HepG2 (cell line): ENCODE data around the gene CCT6A. TPM values are rescaled to one million over a fixed set of nuclear protein-coding genes. Genes with fewer than 3 reads are reported as not detected.

Experiments
- AKAP8 ChIP-seq: sonication (generic); formaldehyde crosslinking; IDR thresholded peaks from 2 replicates; pipeline ENCODE4 v1.5.1; 2020; ENCODE audit warnings: mild to moderate bottlenecking, missing genetic modification reagents
- HOXD1 ChIP-seq: sonication (generic); formaldehyde crosslinking; IDR thresholded peaks from 2 replicates; pipeline ENCODE4 v1.5.0; 2020; ENCODE audit warnings: missing genetic modification reagents
- KIAA2018 ChIP-seq: sonication (generic); formaldehyde crosslinking; IDR thresholded peaks from 2 replicates; pipeline ENCODE4 v1.5.0; 2020; ENCODE audit warnings: mild to moderate bottlenecking, missing genetic modification reagents, borderline replicate concordance
- MEIS1 ChIP-seq: sonication (generic); formaldehyde crosslinking; IDR thresholded peaks from 2 replicates; pipeline ENCODE4 v1.9.0; 2021; ENCODE audit warnings: mild to moderate bottlenecking, missing genetic modification reagents, moderate library complexity, borderline replicate concordance
- MEIS2 ChIP-seq: sonication (generic); formaldehyde crosslinking; IDR thresholded peaks from 2 replicates; pipeline ENCODE4 v1.9.0; 2021; ENCODE audit warnings: mild to moderate bottlenecking, missing genetic modification reagents
- RFX1 ChIP-seq: fragments of 450-650 bp; IDR thresholded peaks from 2 replicates; pipeline ENCODE4 v1.6.1; 2017
- SCMH1 ChIP-seq: sonication (generic); formaldehyde crosslinking; IDR thresholded peaks from 2 replicates; pipeline ENCODE4 v1.9.0; 2021; ENCODE audit warnings: missing genetic modification reagents, mild to moderate bottlenecking, borderline replicate concordance
- SIX1 ChIP-seq: sonication (generic); formaldehyde crosslinking; IDR thresholded peaks from 2 replicates; pipeline ENCODE4 v1.4.0; 2020; ENCODE audit warnings: missing genetic modification reagents, borderline replicate concordance
- SPEN ChIP-seq: sonication (generic); formaldehyde crosslinking; IDR thresholded peaks from 2 replicates; pipeline ENCODE4 v1.5.1; 2020; ENCODE audit warnings: low read depth, mild to moderate bottlenecking, missing genetic modification reagents
- SRSF9 ChIP-seq: fragments of 200-400 bp; formaldehyde crosslinking; IDR thresholded peaks from 2 replicates; pipeline ENCODE4 v1.6.1; 2018; ENCODE audit warnings: borderline replicate concordance, mild to moderate bottlenecking, low read depth, low read length; ENCODE audit not compliant: insufficient read depth, poor library complexity, severe bottlenecking
- TBX2 ChIP-seq: sonication (generic); formaldehyde crosslinking; IDR thresholded peaks from 2 replicates; pipeline ENCODE4 v1.5.0; 2020; ENCODE audit warnings: missing genetic modification reagents, mild to moderate bottlenecking, borderline replicate concordance
- TCF7L2 ChIP-seq: IDR thresholded peaks from 2 replicates; pipeline ENCODE4 v1.6.1; 2011; ENCODE audit warnings: mild to moderate bottlenecking, low read depth, low read length, moderate library complexity
- ZNF224 ChIP-seq: sonication (generic); formaldehyde crosslinking; IDR thresholded peaks from 2 replicates; pipeline ENCODE4 v1.5.0; 2020; ENCODE audit warnings: mild to moderate bottlenecking, missing genetic modification reagents
- ZNF253 ChIP-seq: sonication (generic); formaldehyde crosslinking; IDR thresholded peaks from 2 replicates; pipeline ENCODE4 v1.8.0; 2022; ENCODE audit warnings: mild to moderate bottlenecking, missing genetic modification reagents, borderline replicate concordance
- ZNF552 ChIP-seq: sonication (generic); formaldehyde crosslinking; IDR thresholded peaks from 2 replicates; pipeline ENCODE4 v1.9.0; 2022; ENCODE audit warnings: missing genetic modification reagents, mild to moderate bottlenecking, borderline replicate concordance
- ZNF747 ChIP-seq: sonication (generic); formaldehyde crosslinking; IDR thresholded peaks from 2 replicates; pipeline ENCODE4 v1.8.1; 2023; ENCODE audit warnings: missing genetic modification reagents, mild to moderate bottlenecking, borderline replicate concordance
- ZNF75D ChIP-seq: sonication (generic); formaldehyde crosslinking; IDR thresholded peaks from 2 replicates; pipeline ENCODE4 v1.8.1; 2023; ENCODE audit warnings: missing genetic modification reagents, mild to moderate bottlenecking, borderline replicate concordance
- polyA plus RNA-seq, 8 experiments: library from polyadenylated mRNA; depleted of rRNA in 3 of 8; stranded (reverse) in 7 of 8; unstranded in 1 of 8; fragments of >200 nt; fragmentation: Illumina TruSeq in 4 of 8; extraction: Trizol in 4 of 8; gene quantifications; 2 replicates each; pipeline versions ENCODE4 v1.2.1 to v1.2.3, GENCODE V29; 2011 to 2016; ENCODE audit warnings: low read depth in 4 of 8, missing spikeins in 1 of 8, mixed read lengths in 1 of 8; ENCODE audit not compliant: insufficient read depth in 1 of 8
- total RNA-seq, 5 experiments: library from RNA; depleted of rRNA; stranded (reverse); fragments of >200 nt; fragmentation: Illumina TruSeq; extraction: Trizol; gene quantifications; 2 replicates each; pipeline ENCODE4 v1.2.3, GENCODE V29; 2016; ENCODE audit warnings: low read depth in 1 of 5
- TF ChIP-seq, protein P1 (sequence below): sonication (generic); formaldehyde crosslinking; IDR thresholded peaks from 2 replicates; pipeline ENCODE4 v1.9.0; 2022; ENCODE audit warnings: low read depth, missing genetic modification reagents
- TF ChIP-seq, protein P2 (sequence below): sonication (generic); formaldehyde crosslinking; IDR thresholded peaks from 2 replicates; pipeline ENCODE4 v1.4.0; 2020; ENCODE audit warnings: mild to moderate bottlenecking, missing genetic modification reagents

CCT6A gene
- total and polyA plus RNA-seq, 2 of the 13 experiments (the other 11 are each of a cell fraction or from before 2014, with no cell fraction given): 219 to 292 TPM

GRCh38 chr7:56033671-56034432 is 17.7 kb upstream of the CCT6A start (continued):
- no peak for TF ChIP-seq KIAA2018 (CRISPR knock-in tag)
- no peak for TF ChIP-seq AKAP8 (CRISPR knock-in tag)
- no peak for TF ChIP-seq SCMH1 (CRISPR knock-in tag)
- TF ChIP-seq RFX1: no peak
- TF ChIP-seq ZNF75D: no peak
- no peak for TF ChIP-seq ZNF253
- TF ChIP-seq, protein P1, sequence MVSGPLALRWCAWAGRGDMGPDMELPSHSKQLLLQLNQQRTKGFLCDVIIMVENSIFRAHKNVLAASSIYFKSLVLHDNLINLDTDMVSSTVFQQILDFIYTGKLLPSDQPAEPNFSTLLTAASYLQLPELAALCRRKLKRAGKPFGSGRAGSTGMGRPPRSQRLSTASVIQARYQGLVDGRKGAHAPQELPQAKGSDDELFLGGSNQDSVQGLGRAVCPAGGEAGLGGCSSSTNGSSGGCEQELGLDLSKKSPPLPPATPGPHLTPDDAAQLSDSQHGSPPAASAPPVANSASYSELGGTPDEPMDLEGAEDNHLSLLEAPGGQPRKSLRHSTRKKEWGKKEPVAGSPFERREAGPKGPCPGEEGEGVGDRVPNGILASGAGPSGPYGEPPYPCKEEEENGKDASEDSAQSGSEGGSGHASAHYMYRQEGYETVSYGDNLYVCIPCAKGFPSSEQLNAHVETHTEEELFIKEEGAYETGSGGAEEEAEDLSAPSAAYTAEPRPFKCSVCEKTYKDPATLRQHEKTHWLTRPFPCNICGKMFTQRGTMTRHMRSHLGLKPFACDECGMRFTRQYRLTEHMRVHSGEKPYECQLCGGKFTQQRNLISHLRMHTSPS (CRISPR knock-in tag): no peak
- no peak for TF ChIP-seq HOXD1
- no peak; the same call in 1 of the 2 replicates for TF ChIP-seq ZNF552 (CRISPR knock-in tag)
- no peak for TF ChIP-seq SRSF9
- peak; percentile 61; the same call in 1 of the 2 replicates for TF ChIP-seq TBX2 (CRISPR knock-in tag)
- no peak for TF ChIP-seq TCF7L2
- TF ChIP-seq ZNF224 (CRISPR knock-in tag): peak; percentile 76; the same call in 1 of the 2 replicates
- TF ChIP-seq MEIS1 (CRISPR knock-in tag): peak; percentile 41; the same call in 1 of the 2 replicates
- TF ChIP-seq, protein P2, sequence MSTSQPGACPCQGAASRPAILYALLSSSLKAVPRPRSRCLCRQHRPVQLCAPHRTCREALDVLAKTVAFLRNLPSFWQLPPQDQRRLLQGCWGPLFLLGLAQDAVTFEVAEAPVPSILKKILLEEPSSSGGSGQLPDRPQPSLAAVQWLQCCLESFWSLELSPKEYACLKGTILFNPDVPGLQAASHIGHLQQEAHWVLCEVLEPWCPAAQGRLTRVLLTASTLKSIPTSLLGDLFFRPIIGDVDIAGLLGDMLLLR (CRISPR knock-in tag): no peak
- TF ChIP-seq SPEN (CRISPR knock-in tag): no peak; the same call in 1 of the 2 replicates
- 0 out of 2 replicates have a peak, but pooled peaks have one; percentile 22 for TF ChIP-seq SIX1 (CRISPR knock-in tag)
- TF ChIP-seq MEIS2 (CRISPR knock-in tag): no peak
- TF ChIP-seq ZNF747 (CRISPR knock-in tag): no peak
